SK-N-MC (cell line): ENCODE data around the gene GOLGA7B.

ENCODE experiments used
- DNase-seq: peaks from one replicate; pipeline ENCODE4 v3.0.0-alpha.2; 2011; ENCODE audit warnings: low read depth, low spot score
- H3K27ac ChIP-seq: fragments of 200-600 bp; sonication (generic); 2 replicates; pipeline ENCODE4 v1.5.1; 2016; ENCODE audit warnings: mixed run types
- H3K36me3 ChIP-seq: fragments of 200-600 bp; sonication (generic); 2 replicates; pipeline ENCODE4 v1.6.1; 2017; ENCODE audit warnings: antibody characterized with exemption, low read length, mixed read lengths; ENCODE audit not compliant: insufficient read depth
- H3K4me3 ChIP-seq: fragments of 200-600 bp; sonication (generic); 2 replicates; pipeline ENCODE4 v1.5.1; 2016
- H3K9ac ChIP-seq: fragments of 200-600 bp; sonication (generic); 2 replicates; pipeline ENCODE4 v1.8.0; 2017; ENCODE audit warnings: mixed run types, mixed read lengths; ENCODE audit not compliant: insufficient read length
- H3K9me3 ChIP-seq: fragments of 200-600 bp; sonication (generic); 2 replicates; pipeline ENCODE4 v1.6.1; 2017; ENCODE audit warnings: low read depth, mild to moderate bottlenecking, antibody characterized with exemption, low read length, moderate library complexity, mixed read lengths
- EZH2 ChIP-seq: fragments of 200-600 bp; sonication (generic); IDR thresholded peaks from one replicate; pipeline ENCODE4 v1.6.1; 2017; ENCODE audit warnings: antibody characterized with exemption
- FOXP2 ChIP-seq: optimal IDR thresholded peaks from 2 replicates; pipeline ENCODE3; 2011; ENCODE audit warnings: mild to moderate bottlenecking, moderate library complexity; ENCODE audit not compliant: insufficient read depth; ENCODE audit errors: extremely low read length, control extremely low read depth
- POLR2AphosphoS5 ChIP-seq: IDR thresholded peaks from 2 replicates; pipeline ENCODE4 v1.6.1; 2012; ENCODE audit warnings: mild to moderate bottlenecking, low read depth, low read length, borderline replicate concordance

The GOLGA7B gene

DNA sequence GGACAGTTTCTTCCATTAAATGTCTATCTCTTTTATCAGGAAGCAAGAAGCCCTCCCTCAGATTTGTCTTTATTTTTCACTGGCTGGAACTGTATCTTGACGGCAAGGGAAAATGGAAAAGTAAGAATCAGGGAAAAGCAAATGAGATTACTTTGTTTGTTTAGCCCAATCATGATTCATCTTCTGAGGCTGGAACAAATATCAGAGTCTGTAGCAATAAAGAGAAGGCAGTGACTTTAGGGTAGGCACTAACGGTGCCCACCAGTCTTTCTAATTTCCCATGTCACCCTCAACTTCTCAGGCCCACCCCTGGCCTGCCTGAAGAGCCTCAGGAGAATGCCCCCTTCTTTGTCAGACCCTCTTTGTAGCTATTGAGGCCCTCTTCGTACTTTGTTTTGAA, 36.3 kb upstream of the GOLGA7B start:
- TF ChIP-seq EZH2 (no peak), FOXP2 (no peak), POLR2AphosphoS5 (no peak)
- Histone ChIP-seq H3K9me3 (no peaks in the 10 kb centered on the region), H3K9ac (no peak overlapping the region), H3K27ac (no peak overlapping the region), H3K36me3 (no peaks in the 10 kb centered on the region), H3K4me3 (no peak overlapping the region)
- no peak for DNase-seq

DNA sequence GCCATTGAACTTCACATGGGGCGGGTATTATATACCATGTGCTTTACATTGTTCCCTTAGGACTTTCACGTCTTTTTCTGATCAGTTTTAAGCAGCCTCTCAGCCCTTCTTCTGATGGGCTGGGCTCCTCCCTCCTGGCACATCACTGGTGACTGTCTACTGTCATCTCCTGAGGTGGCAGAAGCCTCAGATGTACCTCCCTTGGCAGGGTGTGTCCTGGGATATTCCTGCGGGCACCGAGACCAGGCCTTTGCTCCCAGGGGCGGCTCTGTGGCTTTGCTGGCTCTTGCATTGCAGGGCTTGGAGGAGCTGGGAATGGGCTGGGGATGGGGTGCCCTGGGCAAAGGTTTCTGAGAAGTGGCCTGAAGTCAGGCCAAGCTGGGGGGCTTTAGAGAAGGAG, 34.6 kb upstream of the GOLGA7B start:
- Histone ChIP-seq H3K27ac (no peak overlapping the region), H3K4me3 (no peak overlapping the region), H3K36me3 (no peaks in the 10 kb centered on the region), H3K9me3 (no peaks in the 10 kb centered on the region), H3K9ac (no peak overlapping the region)
- TF ChIP-seq EZH2: no peak
- no peak for TF ChIP-seq FOXP2
- TF ChIP-seq POLR2AphosphoS5: no peak
- no peak for DNase-seq

DNA sequence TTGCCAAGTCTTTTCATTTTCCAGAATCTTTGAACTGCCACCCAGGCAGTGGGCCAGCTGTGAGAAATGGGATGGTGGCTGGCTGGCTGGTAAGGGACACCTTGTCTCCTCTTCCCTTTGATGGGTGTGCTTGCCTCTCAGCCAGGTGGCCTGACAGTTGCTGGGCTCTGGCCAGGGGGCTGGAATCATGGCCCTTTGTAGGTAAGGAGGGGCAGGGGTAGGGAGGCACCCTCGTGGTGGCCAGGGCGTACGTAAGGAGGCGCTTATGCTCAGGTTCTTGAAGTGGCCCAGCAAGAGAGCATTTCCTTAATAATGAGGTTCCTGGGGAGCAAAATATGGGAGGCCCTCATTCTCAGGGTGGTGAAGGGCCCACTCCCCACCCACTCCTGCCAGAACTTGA, 33.0 kb upstream of the GOLGA7B start:
- no peak overlapping the region for H3K4me3 ChIP-seq

DNA sequence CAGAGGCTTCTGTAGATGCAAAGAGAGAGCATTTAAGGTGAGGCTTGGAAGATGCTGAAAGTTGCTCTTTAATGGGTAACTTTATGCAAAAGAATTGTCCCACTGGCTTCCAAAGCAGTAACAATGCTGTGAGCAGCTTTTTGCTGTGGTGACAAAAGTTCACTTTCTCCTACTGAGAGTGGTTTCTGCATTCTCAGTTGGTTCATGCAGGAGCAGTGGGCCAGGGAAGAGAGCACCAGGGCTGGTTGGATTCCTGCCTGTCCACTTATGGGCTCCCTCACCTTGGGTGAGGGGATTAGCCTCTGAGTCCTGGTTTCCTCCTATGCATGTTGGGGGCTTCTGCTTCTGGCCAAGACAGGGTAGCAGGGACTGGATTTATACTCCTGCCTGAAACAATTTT, 31.1 kb upstream of the GOLGA7B start:
- no peak for TF ChIP-seq EZH2
- H3K9me3 ChIP-seq: no peaks in the 10 kb centered on the region
- H3K4me3 ChIP-seq: no peak overlapping the region
- no peaks in the 10 kb centered on the region for H3K36me3 ChIP-seq
- no peak overlapping the region for H3K9ac ChIP-seq
- DNase-seq: no peak
- H3K27ac ChIP-seq: no peak overlapping the region

More for the DNA sequence above, 33.0 kb upstream of the GOLGA7B start:
- DNase-seq: no peak
- H3K27ac ChIP-seq: no peak overlapping the region
- H3K9ac ChIP-seq: no peak overlapping the region
- no peak for TF ChIP-seq POLR2AphosphoS5
- no peak for TF ChIP-seq FOXP2
- no peak for TF ChIP-seq EZH2
- no peaks in the 10 kb centered on the region for H3K36me3 ChIP-seq
- no peaks in the 10 kb centered on the region for H3K9me3 ChIP-seq

DNA sequence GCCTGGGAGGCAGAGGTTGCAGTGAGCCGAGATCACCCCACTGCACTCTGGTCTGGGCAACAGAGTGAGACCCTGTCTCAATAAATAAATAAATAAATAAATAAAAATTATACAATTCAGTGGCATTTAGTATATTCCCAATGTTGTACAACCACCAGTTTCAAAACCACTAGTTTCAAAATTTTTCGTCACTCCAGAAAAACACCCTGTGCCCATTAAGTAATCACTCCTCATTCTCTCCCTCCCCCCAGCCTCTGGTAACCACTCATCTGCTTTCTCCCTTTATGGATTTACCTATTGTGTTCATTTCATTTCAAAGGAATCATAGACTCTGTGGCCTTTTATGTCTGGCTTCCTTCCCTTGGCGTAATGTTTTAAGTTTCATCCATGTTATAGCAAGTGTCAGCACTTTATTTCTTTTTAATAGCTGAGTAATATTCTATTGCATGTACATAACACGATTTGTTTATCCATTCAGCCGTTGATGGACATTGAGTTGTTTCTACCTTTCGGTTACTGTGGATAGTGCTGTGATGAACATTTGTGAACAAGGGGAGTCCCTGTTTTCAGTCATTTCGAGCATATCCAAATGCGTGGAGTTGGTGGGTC, 29.4 kb upstream of the GOLGA7B start:
- Histone ChIP-seq H3K27ac (no peak overlapping the region), H3K9ac (no peak overlapping the region), H3K9me3 (no peaks in the 10 kb centered on the region), H3K4me3 (no peak overlapping the region), H3K36me3 (no peaks in the 10 kb centered on the region)
- TF ChIP-seq FOXP2 (no peak), EZH2 (no peak)
- no peak for DNase-seq

DNA sequence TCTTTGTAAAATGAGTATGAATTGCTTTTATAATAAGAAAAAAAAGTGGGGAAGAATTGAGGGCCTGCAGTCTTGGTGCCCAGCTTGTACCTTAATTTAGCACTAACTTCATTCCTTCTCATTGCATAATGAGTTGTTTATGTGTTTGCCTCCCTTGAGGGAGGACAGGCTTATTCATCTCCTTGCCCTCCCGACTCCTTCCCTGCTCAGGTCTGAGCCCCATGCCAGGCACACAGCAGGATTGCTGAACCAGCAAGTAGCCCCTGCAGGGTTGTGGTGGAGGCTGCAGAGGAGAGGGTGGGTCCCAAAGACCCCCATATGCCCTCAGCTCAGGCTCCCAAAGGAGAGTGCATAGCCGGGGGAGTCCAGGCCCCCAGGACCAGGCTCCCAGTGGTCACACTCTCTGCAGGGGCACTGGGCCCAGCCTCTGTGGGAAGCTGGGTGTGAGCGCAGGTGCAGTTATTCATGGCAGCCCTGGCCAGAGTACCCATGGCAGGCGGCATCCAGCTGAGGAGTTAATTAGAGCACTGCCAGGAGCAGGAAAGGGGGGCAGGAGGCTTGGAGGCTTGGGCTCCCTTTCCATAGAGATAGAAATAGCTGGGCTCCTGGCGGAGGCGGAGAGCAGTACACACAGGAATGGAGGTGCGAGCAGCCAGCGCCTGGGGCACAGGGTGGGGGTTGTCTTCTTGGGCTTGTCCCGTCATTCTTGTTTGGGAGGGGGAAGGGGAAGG, 28.2 kb upstream of the GOLGA7B start:
- no peak for TF ChIP-seq POLR2AphosphoS5
- TF ChIP-seq FOXP2: no peak
- TF ChIP-seq EZH2: no peak
- Histone ChIP-seq H3K36me3 (no peaks in the 10 kb centered on the region), H3K4me3 (no peak overlapping the region), H3K27ac (no peak overlapping the region), H3K9ac (no peak overlapping the region), H3K9me3 (no peaks in the 10 kb centered on the region)
- DNase-seq: no peak

DNA sequence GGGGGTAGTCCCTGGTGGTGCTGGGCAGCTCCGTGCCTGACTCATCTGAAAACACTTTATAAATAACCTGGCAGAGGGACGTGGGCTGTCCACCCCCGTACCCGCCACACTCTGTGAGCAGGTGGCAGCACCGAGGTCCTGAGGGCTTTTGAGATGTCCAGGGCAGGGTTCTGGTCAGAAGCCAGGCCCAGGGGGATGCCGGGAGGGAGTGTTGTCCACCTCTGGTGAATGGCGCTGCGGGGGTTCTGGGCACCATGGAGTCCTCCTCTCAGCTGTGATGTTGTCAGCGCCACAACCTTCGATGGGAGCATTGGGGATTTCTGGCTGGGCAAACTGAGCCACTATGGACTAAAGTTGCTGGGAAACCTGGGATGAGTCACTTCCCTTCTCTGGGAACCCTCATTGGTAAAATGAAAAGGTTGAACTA, 27.4 kb upstream of the GOLGA7B start:
- H3K9me3 ChIP-seq: no peaks in the 10 kb centered on the region
- no peak for DNase-seq
- H3K36me3 ChIP-seq: no peaks in the 10 kb centered on the region
- H3K4me3 ChIP-seq: no peak overlapping the region
- H3K9ac ChIP-seq: no peak overlapping the region
- TF ChIP-seq POLR2AphosphoS5: no peak
- no peak for TF ChIP-seq FOXP2
- no peak for TF ChIP-seq EZH2
- no peak overlapping the region for H3K27ac ChIP-seq

DNA sequence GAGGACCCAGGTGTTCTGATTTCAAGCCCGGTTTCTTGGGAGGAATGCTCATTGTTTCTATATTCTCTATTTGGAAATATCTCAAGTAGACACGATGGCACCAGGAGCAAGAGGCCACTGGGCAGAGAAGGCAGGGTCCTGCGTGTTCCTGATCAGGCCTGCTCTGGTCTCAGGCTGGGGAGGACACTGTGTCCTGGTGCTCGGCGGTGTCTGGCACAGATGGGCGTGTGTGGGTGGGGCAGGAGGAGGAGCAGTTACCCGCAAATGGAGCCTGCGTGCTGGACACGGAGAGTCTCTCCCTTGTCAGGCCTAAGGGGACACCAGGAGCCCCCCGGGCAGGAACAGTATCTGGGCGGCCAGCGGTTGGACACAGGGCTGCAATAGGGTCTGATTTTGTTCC, 25.9 kb upstream of the GOLGA7B start:
- H3K9ac ChIP-seq: no peak overlapping the region
- no peaks in the 10 kb centered on the region for H3K9me3 ChIP-seq
- no peak overlapping the region for H3K27ac ChIP-seq
- TF ChIP-seq POLR2AphosphoS5: no peak
- TF ChIP-seq EZH2: no peak
- no peak for TF ChIP-seq FOXP2
- H3K4me3 ChIP-seq: no peak overlapping the region
- H3K36me3 ChIP-seq: no peaks in the 10 kb centered on the region
- DNase-seq: no peak
